Endothelial cell of umbilical vein (primary cell): ENCODE data around the gene TMEM125. TPM values are rescaled to one million over a fixed set of nuclear protein-coding genes. Genes with fewer than 3 reads are reported as not detected.

Experiments used
- BruUV-seq: library from RNA; stranded (reverse); fragments of 400-500 nt; replicated peaks from 2 replicates; lab custom pipeline; 2021; lab: Mats Ljungman, UMichigan
- CTCF ChIA-PET: fragments of 300-600, 350-600 bp; sonication (Branson Sonifier 250); formaldehyde crosslinking; loops from one replicate; lab custom pipeline; 2021; ENCODE audit warnings: antibody characterized with exemption, inconsistent platforms; lab: Charles Lee
- POLR2A ChIA-PET: fragments of 300-600, 350-600 bp; sonication (Branson Sonifier 250); formaldehyde crosslinking; loops from one replicate; lab custom pipeline; 2021; ENCODE audit warnings: antibody characterized with exemption, inconsistent platforms; lab: Charles Lee
- DNase-seq: peaks from one replicate; pipeline ENCODE4 v3.0.0-alpha.2; 2011; ENCODE audit warnings: low read depth, low spot score
- FAIRE-seq: peaks from 2 replicates; lab custom pipeline; 2011; peaks lifted over from hg19 to GRCh38; lab: Jason Lieb, UNC
- H2AFZ ChIP-seq: 2 replicates; pipeline ENCODE4 v1.6.0; 2012; ENCODE audit warnings: low read depth, low read length, control low read depth, inconsistent platforms
- H3K27ac ChIP-seq: 2 replicates; pipeline ENCODE4 v1.5.1; 2011; ENCODE audit warnings: low read depth, mild to moderate bottlenecking, control low read depth, low read length, moderate library complexity; ENCODE audit not compliant: insufficient read depth
- H3K27me3 ChIP-seq, 2 experiments: 2 replicates each; pipeline versions ENCODE4 v1.6.0 to v1.6.1; 2011; ENCODE audit warnings: low read length in 2 of 2, mixed read lengths in 1 of 2; ENCODE audit not compliant: control insufficient read depth in 2 of 2, insufficient read depth in 2 of 2
- H3K36me3 ChIP-seq, 2 experiments: 2 replicates in 1 of 2; 3 replicates in 1 of 2; pipeline ENCODE4 v1.5.1; 2011; ENCODE audit warnings: low read length in 2 of 2, mild to moderate bottlenecking in 1 of 2, moderate library complexity in 1 of 2; ENCODE audit not compliant: control insufficient read depth in 2 of 2, insufficient read depth in 2 of 2; ENCODE audit errors: extremely low read depth in 1 of 2
- H3K4me1 ChIP-seq: 3 replicates; pipeline ENCODE4 v1.5.1; 2011; ENCODE audit warnings: mild to moderate bottlenecking, low read length; ENCODE audit not compliant: control insufficient read depth, insufficient read depth; ENCODE audit errors: extremely low read depth
- H3K4me2 ChIP-seq: 2 replicates; pipeline ENCODE4 v1.6.1; 2011; ENCODE audit warnings: low read length, control low read depth, mixed read lengths; ENCODE audit not compliant: insufficient read depth
- H3K4me3 ChIP-seq, 3 experiments: fragments of 200-600 bp in 1 of 3; sonication (generic), shearing (Covaris generic) in 1 of 3; replicated peaks in 1 of 3; 2 replicates each; pipeline ENCODE4 v1.5.1; 2011 to 2016; ENCODE audit warnings: control low read depth in 3 of 3, low read length in 3 of 3, mild to moderate bottlenecking in 2 of 3, inconsistent platforms in 1 of 3, low read depth in 1 of 3, moderate library complexity in 1 of 3; ENCODE audit not compliant: insufficient read depth in 1 of 3
- H3K79me2 ChIP-seq: 2 replicates; pipeline ENCODE4 v1.6.0; 2012; ENCODE audit warnings: low read length, inconsistent platforms; ENCODE audit not compliant: control insufficient read depth, insufficient read depth
- H3K9ac ChIP-seq: replicated peaks from 2 replicates; pipeline ENCODE3; 2011; ENCODE audit warnings: low read length, control low read depth; ENCODE audit not compliant: insufficient read depth; ENCODE audit errors: extremely low read depth
- H3K9me1 ChIP-seq: replicated peaks from 3 replicates; pipeline ENCODE4 v1.6.0; 2011; ENCODE audit warnings: mild to moderate bottlenecking, low read length; ENCODE audit not compliant: control insufficient read depth, insufficient read depth; ENCODE audit errors: extremely low read depth
- H3K9me3 ChIP-seq: replicated peaks from 2 replicates; pipeline ENCODE4 v1.5.1; 2012; ENCODE audit warnings: low read length, inconsistent platforms; ENCODE audit not compliant: control insufficient read depth, insufficient read depth
- H4K20me1 ChIP-seq: replicated peaks from 2 replicates; pipeline ENCODE3; 2011; ENCODE audit warnings: mild to moderate bottlenecking, low read length; ENCODE audit not compliant: control insufficient read depth, insufficient read depth; ENCODE audit errors: extremely low read depth
- EZH2 ChIP-seq: IDR thresholded peaks from 2 replicates; pipeline ENCODE4 v1.6.1; 2012; ENCODE audit warnings: borderline replicate concordance, low read depth, mild to moderate bottlenecking, moderate library complexity, low read length, inconsistent platforms; ENCODE audit not compliant: severe bottlenecking
- FOS ChIP-seq: IDR thresholded peaks from 2 replicates; pipeline ENCODE4 v1.6.1; 2011; ENCODE audit warnings: mild to moderate bottlenecking, low read length, moderate library complexity, borderline replicate concordance; ENCODE audit not compliant: insufficient read depth
- GATA2 ChIP-seq: IDR thresholded peaks from 2 replicates; pipeline ENCODE4 v1.7.0; 2011; ENCODE audit warnings: low read depth, mild to moderate bottlenecking, moderate library complexity, mixed read lengths, low read length; ENCODE audit not compliant: insufficient read length, insufficient read depth
- JUN ChIP-seq: IDR thresholded peaks from 2 replicates; pipeline ENCODE4 v1.6.1; 2011; ENCODE audit warnings: borderline replicate concordance, low read depth; ENCODE audit not compliant: insufficient read length, insufficient read depth
- MYC ChIP-seq: IDR thresholded peaks from one replicate; pipeline ENCODE4 v1.6.1; 2011; ENCODE audit warnings: mild to moderate bottlenecking, low read depth, low read length
- POLR2A ChIP-seq: IDR thresholded peaks from 2 replicates; pipeline ENCODE4 v1.6.1; 2012; ENCODE audit warnings: low read depth, mild to moderate bottlenecking, control low read depth, low read length
- POLR2AphosphoS5 ChIP-seq: IDR thresholded peaks from 2 replicates; pipeline ENCODE4 v1.6.1; 2012; ENCODE audit warnings: low read depth, mild to moderate bottlenecking, control low read depth, low read length, moderate library complexity; ENCODE audit not compliant: insufficient read depth
- dilution Hi-C: fragments of 300-500 bp; cut with MboI; formaldehyde crosslinking; loops from one replicate; pipeline ENCODE4 v1.15.0; 2019; ENCODE audit warnings: low sequenced_read_pairs; ENCODE audit not compliant: extremely low pct_ligation_motif_present
- intact Hi-C: fragments of 100-400 bp; cut with micrococcal nuclease; formaldehyde crosslinking; loops from one replicate; pipeline ENCODE4 v1.10.0; 2022
- polyA plus RNA-seq, 4 experiments: library from polyadenylated mRNA; depleted of rRNA in 3 of 4; stranded (reverse) in 3 of 4; unstranded in 1 of 4; fragments of >200 nt; gene quantifications; 2 replicates each; pipeline versions ENCODE4 v1.2.1 to v1.2.3, GENCODE V29; 2011 to 2012; ENCODE audit warnings: missing spikeins in 1 of 4
- total RNA-seq: library from RNA; stranded (reverse); gene quantifications from 2 replicates; pipeline ENCODE4 v1.2.3, GENCODE V29; 2021
- TF ChIP-seq, protein P1 (sequence below): IDR thresholded peaks from 2 replicates; pipeline ENCODE4 v1.6.1; 2011; ENCODE audit not compliant: insufficient read depth, insufficient read length
- TF ChIP-seq, protein P2 (sequence below), 2 donors: IDR thresholded peaks; 1 replicate in 1 of 2; 2 replicates in 1 of 2; pipeline ENCODE4 v1.5.1; 2011; ENCODE audit warnings: low read length in 2 of 2, mild to moderate bottlenecking in 2 of 2, moderate library complexity in 2 of 2, control low read depth in 1 of 2, inconsistent platforms in 1 of 2, low read depth in 1 of 2; ENCODE audit not compliant: insufficient read depth in 1 of 2; ENCODE audit errors: extremely low read depth in 1 of 2

The TMEM125 gene
- total and polyA plus RNA-seq, 2 donors (not counting 3 experiments of a cell fraction or from before 2014, with no cell fraction given), result 0.17 TPM; not detected in 1

DNA sequence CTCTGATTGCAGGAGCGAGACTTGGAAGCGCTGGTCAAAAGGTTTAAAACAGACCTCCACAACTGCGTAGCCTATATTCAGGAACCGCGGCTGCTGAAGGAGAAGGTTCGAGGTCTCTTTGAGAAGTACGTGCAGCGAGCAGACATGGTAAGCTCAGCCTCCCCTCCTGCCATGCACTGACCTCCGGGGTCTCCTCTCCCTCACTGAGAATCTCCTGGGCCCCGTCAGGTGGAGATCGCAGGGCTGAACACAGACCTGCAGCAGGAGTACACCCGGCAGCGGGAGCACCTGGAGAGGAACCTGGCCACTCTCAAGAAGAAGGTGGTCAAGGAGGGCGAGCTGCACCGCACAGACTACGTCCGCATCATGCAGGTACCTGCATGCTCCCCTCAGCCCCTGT, 35.5 kb upstream of the TMEM125 start:
- H3K4me1 ChIP-seq, result peaks cover 19% of the 10 kb centered on the region
- H3K27me3 ChIP-seq, result no peaks in the 10 kb centered on the region
- no peak overlapping the region for H2AFZ ChIP-seq
- dilution Hi-C loops (loop anchor here (25.0 kb wide), 1 partner anchor 178 kb away; no protein-coding TSS in a partner anchor), intact Hi-C loops (no loop called here)
- BruUV-seq, result no TSS peak
- TF ChIP-seq, protein P1, sequence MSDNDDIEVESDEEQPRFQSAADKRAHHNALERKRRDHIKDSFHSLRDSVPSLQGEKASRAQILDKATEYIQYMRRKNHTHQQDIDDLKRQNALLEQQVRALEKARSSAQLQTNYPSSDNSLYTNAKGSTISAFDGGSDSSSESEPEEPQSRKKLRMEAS, result no peak
- TF ChIP-seq JUN, result no peak
- no peak for TF ChIP-seq MYC
- no peak for TF ChIP-seq EZH2
- no peak for TF ChIP-seq POLR2A
- TF ChIP-seq GATA2, result no peak
- TF ChIP-seq FOS, result no peak
- no peak for TF ChIP-seq POLR2AphosphoS5
- TF ChIP-seq, protein P2, sequence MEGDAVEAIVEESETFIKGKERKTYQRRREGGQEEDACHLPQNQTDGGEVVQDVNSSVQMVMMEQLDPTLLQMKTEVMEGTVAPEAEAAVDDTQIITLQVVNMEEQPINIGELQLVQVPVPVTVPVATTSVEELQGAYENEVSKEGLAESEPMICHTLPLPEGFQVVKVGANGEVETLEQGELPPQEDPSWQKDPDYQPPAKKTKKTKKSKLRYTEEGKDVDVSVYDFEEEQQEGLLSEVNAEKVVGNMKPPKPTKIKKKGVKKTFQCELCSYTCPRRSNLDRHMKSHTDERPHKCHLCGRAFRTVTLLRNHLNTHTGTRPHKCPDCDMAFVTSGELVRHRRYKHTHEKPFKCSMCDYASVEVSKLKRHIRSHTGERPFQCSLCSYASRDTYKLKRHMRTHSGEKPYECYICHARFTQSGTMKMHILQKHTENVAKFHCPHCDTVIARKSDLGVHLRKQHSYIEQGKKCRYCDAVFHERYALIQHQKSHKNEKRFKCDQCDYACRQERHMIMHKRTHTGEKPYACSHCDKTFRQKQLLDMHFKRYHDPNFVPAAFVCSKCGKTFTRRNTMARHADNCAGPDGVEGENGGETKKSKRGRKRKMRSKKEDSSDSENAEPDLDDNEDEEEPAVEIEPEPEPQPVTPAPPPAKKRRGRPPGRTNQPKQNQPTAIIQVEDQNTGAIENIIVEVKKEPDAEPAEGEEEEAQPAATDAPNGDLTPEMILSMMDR (IDR thresholded peaks at IDR 0.05; ENCODE audit: extremely low read depth in 1 of 2, insufficient read depth in 1 of 2, low read depth in 1 of 2, low read length in 2 of 2), result no peak
- DNase-seq, result no peak
- no peaks in the 10 kb centered on the region for H3K9me3 ChIP-seq
- H3K9ac ChIP-seq, result no peak overlapping the region
- no peak overlapping the region for H3K27ac ChIP-seq
- H3K4me3 ChIP-seq, result no peak overlapping the region
- H3K4me2 ChIP-seq, result no peak overlapping the region
- no peaks in the 10 kb centered on the region for H3K79me2 ChIP-seq
- ChIA-PET CTCF (interaction anchor here (7.5 kb wide), 1 partner anchor 179 kb away, joined by 74 read pairs; no protein-coding TSS in a partner anchor), POLR2A (interaction anchor here (1.2 to 1.7 kb wide), 2 partner anchors 28 to 67 kb away, joined by 4 read pairs; partner anchors contain the start of gene TIE1)
- H3K36me3 ChIP-seq, result no peaks in the 10 kb centered on the region
- FAIRE-seq, result no peak
- H3K9me1 ChIP-seq, result no peaks in the 10 kb centered on the region
- no peaks in the 10 kb centered on the region for H4K20me1 ChIP-seq
